Retinal pigment epithelial cell (primary cell): ENCODE measurements around the gene HOXD8.

ENCODE experiments used
- DNase-seq: peaks from one replicate; pipeline ENCODE4 v3.0.0-alpha.2; 2010; ENCODE audit warnings: low read depth
- H3K4me3 ChIP-seq: 2 replicates; pipeline ENCODE4 v1.5.1; 2011; ENCODE audit warnings: mild to moderate bottlenecking, low read length, control low read depth, moderate library complexity
- CTCF ChIP-seq: conservative IDR thresholded peaks from 2 replicates; pipeline ENCODE4 v1.5.1; 2011; ENCODE audit warnings: low read depth, low read length, control low read depth, inconsistent platforms

The HOXD8 gene

GRCh38 chr2:176130147-176130956, 847 bp downstream of the HOXD8 start:
- no peak for DNase-seq
- no peak overlapping the region for H3K4me3 ChIP-seq
- no peak for TF ChIP-seq CTCF

- no peak for TF ChIP-seq CTCF
- DNase-seq: no peak
- no peak overlapping the region for H3K4me3 ChIP-seq
Measured at GRCh38 chr2:176130957-176131847, 1.7 kb downstream of the HOXD8 start.

- no peak overlapping the region for H3K4me3 ChIP-seq
- TF ChIP-seq CTCF: no peak
- no peak for DNase-seq
Measured at GRCh38 chr2:176131848-176132158, 2.3 kb downstream of the HOXD8 start.

GRCh38 chr2:176132205-176133171, 3.0 kb downstream of the HOXD8 start:
- no peak for DNase-seq
- H3K4me3 ChIP-seq: no peak overlapping the region
- no peak for TF ChIP-seq CTCF

- TF ChIP-seq CTCF: no peak
- no peak for DNase-seq
- H3K4me3 ChIP-seq: no peak overlapping the region
Measured at GRCh38 chr2:176133389-176133788, 3.9 kb downstream of the HOXD8 start.

GRCh38 chr2:176134035-176134434, 4.5 kb downstream of the HOXD8 start:
- no peak for DNase-seq
- no peak overlapping the region for H3K4me3 ChIP-seq
- no peak for TF ChIP-seq CTCF
